Osteoblast (primary cell): ENCODE results near the gene HSPBP1. TPM values are rescaled to one million over a fixed set of nuclear protein-coding genes. Genes with fewer than 3 reads are reported as not detected.

Experiments
- DNase-seq: peaks from one replicate; pipeline ENCODE4 v3.0.0; 2011; ENCODE audit warnings: low spot score, mixed read lengths; ENCODE audit not compliant: insufficient read length; ENCODE audit errors: missing footprints
- H2AFZ ChIP-seq: 2 replicates; pipeline ENCODE4 v1.6.0; 2011; ENCODE audit warnings: mild to moderate bottlenecking, low read length
- H3K27ac ChIP-seq: 2 replicates; pipeline ENCODE4 v1.5.1; 2011; ENCODE audit warnings: mild to moderate bottlenecking, low read depth, low read length, moderate library complexity
- H3K27me3 ChIP-seq: 2 replicates; pipeline ENCODE4 v1.6.0; 2012; ENCODE audit warnings: mild to moderate bottlenecking, control low read depth, inconsistent platforms, low read length, moderate library complexity; ENCODE audit not compliant: insufficient read depth
- H3K36me3 ChIP-seq: 2 replicates; pipeline ENCODE4 v1.5.1; 2011; ENCODE audit warnings: mild to moderate bottlenecking, low read length, control low read depth, moderate library complexity; ENCODE audit not compliant: insufficient read depth
- H3K4me1 ChIP-seq: 2 replicates; pipeline ENCODE4 v1.5.1; 2011; ENCODE audit warnings: mild to moderate bottlenecking, low read length, control low read depth, moderate library complexity; ENCODE audit not compliant: insufficient read depth
- H3K4me2 ChIP-seq: 2 replicates; pipeline ENCODE4 v1.6.0; 2011; ENCODE audit warnings: mild to moderate bottlenecking, low read length; ENCODE audit not compliant: insufficient read depth
- H3K4me3 ChIP-seq: fragments of 200-600 bp; sonication (generic); 3 replicates; pipeline ENCODE4 v1.5.1; 2012; ENCODE audit warnings: mild to moderate bottlenecking, low read length, inconsistent platforms; ENCODE audit not compliant: insufficient read depth
- H3K79me2 ChIP-seq: 2 replicates; pipeline ENCODE4 v1.6.0; 2012; ENCODE audit warnings: mild to moderate bottlenecking, low read length, control low read depth, inconsistent platforms; ENCODE audit not compliant: insufficient read depth
- H3K9me3 ChIP-seq: 2 replicates; pipeline ENCODE4 v1.5.1; 2011; ENCODE audit warnings: low read depth, low read length, control low read depth
- H4K20me1 ChIP-seq: 2 replicates; pipeline ENCODE4 v1.6.0; 2012; ENCODE audit warnings: mild to moderate bottlenecking, low read length, control low read depth; ENCODE audit not compliant: insufficient read depth
- total RNA-seq: library from RNA; depleted of rRNA; stranded (reverse); fragments of >200 nt; gene quantifications from 2 replicates; pipeline ENCODE4 v1.2.3, GENCODE V29; 2012
- TF ChIP-seq, protein P1 (sequence below): IDR thresholded peaks from 2 replicates; pipeline ENCODE4 v1.5.1; 2011; ENCODE audit warnings: mild to moderate bottlenecking, low read depth, low read length, moderate library complexity; ENCODE audit errors: extremely low read depth

HSPBP1 gene
- total RNA-seq, 1 donor: 26.4 TPM

DNA sequence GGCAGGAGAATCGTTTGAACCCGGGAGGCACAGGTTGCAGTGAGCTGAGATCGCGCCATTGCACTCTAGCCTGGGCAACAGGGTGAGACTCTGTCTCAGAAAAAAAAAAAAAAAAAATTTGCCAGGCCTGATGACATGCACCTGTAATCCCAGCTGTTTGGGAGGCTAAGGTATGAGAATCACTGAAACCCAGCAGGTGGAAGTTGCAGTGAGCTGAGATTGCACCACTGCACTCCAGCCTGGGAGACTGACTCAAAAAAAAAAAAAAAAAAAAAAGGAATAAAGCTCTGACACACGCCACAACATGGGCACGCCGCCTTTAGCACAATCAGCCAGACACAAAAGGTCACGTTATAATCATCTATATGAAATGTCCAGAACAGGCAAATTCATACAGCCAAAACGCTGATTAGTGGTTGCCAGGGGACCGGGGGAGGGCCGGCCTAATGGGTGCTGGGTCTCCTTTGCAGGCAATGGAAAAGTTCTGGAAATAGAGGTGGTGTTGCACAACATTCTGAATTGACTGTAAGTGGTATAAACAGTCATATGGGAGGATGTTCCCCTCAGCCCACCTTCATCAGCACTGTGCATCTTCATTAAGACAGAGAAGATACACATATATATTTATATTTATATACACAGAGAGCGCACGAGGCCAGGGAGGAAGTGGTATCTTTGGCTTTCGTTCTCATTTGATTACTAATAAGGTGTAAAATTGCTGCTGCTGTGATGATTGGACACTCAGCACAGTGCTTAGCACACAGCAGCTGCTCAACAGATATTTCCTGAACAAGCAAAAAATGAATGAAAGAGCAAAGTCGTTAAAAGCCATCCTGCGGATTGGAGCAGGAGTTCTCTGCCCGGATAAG lies 3.8 kb downstream of the HSPBP1 start:
- no peak overlapping the region for H2AFZ ChIP-seq
- H3K27ac ChIP-seq: no peak overlapping the region
- no peaks in the 10 kb centered on the region for H3K27me3 ChIP-seq
- H3K9me3 ChIP-seq: no peaks in the 10 kb centered on the region
- H3K4me2 ChIP-seq: no peak overlapping the region
- no peaks in the 10 kb centered on the region for H4K20me1 ChIP-seq
- peaks cover 14% of the 10 kb centered on the region for H3K4me1 ChIP-seq
- TF ChIP-seq, protein P1, sequence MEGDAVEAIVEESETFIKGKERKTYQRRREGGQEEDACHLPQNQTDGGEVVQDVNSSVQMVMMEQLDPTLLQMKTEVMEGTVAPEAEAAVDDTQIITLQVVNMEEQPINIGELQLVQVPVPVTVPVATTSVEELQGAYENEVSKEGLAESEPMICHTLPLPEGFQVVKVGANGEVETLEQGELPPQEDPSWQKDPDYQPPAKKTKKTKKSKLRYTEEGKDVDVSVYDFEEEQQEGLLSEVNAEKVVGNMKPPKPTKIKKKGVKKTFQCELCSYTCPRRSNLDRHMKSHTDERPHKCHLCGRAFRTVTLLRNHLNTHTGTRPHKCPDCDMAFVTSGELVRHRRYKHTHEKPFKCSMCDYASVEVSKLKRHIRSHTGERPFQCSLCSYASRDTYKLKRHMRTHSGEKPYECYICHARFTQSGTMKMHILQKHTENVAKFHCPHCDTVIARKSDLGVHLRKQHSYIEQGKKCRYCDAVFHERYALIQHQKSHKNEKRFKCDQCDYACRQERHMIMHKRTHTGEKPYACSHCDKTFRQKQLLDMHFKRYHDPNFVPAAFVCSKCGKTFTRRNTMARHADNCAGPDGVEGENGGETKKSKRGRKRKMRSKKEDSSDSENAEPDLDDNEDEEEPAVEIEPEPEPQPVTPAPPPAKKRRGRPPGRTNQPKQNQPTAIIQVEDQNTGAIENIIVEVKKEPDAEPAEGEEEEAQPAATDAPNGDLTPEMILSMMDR: no peak
- no peak for DNase-seq
- no peak overlapping the region for H3K4me3 ChIP-seq
- H3K36me3 ChIP-seq: peaks cover 6% of the 10 kb centered on the region
- peaks cover 7% of the 10 kb centered on the region for H3K79me2 ChIP-seq

DNA sequence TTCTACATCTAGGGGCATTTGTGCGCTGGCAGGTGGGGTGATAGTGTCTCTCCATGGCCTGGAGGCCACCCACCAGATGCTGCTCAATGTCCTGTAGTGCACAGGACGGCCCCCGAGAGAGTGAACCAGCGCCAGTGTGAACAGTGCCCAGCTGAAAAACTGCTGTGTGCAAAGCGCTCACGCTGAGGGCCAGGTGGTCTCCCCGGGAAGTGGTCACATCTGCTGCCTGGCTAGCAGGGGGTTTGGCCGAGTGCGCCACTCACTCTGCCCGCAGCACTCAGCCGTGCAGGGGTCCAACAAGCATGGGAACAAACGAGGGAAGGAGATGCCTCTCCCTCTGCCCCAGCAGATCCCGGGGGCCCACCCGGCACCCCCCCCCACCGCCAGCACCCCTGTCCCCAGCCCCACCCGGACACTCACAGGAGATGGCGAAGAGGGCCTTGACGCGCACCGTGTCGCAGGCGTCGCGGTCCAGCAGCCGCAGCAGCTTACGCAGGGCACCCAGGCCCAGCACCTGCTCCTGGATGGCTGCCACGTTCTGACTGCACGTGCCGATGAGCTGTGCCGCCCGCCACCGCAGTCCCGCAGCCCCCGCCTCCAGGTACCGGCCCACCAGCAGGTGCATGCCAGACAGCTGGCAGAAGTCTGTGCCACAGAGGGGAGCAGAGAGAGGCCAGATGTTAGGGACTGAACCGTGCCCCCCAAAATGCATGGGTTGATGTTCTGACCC lies 5.8 kb downstream of the HSPBP1 start:
- H3K4me1 ChIP-seq: peaks cover 2% of the 10 kb centered on the region
- TF ChIP-seq, protein P1: no peak
- no peak overlapping the region for H3K4me2 ChIP-seq

DNA sequence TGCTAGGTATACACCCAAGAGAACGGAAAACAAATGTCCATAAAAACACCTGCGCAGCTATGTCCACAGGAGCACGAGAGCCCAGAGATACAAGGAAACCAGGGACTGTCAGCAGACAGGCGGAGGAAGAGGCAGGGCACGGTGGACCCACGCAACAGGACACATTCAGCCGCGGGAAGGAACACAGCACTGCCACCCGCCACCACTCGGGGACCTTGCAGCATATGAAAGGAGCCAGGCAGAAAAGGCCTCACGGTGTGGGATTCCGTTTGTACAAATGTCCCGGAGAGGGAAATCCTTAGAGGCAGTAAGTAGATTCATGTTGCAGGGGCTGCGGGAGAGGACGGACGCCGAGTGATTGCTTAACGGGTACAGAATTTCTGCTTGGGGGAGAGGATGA lies 7.8 kb downstream of the HSPBP1 start:
- TF ChIP-seq, protein P1: no peak
- no peak overlapping the region for H2AFZ ChIP-seq
- H3K4me3 ChIP-seq: no peak overlapping the region
- no peak for DNase-seq
- H3K27me3 ChIP-seq: no peaks in the 10 kb centered on the region
- no peaks in the 10 kb centered on the region for H3K79me2 ChIP-seq
- H4K20me1 ChIP-seq: no peaks in the 10 kb centered on the region
- no peaks in the 10 kb centered on the region for H3K4me1 ChIP-seq
- no peak overlapping the region for H3K27ac ChIP-seq
- no peaks in the 10 kb centered on the region for H3K9me3 ChIP-seq
- H3K4me2 ChIP-seq: no peak overlapping the region
- H3K36me3 ChIP-seq: peaks cover 5% of the 10 kb centered on the region

More for the DNA sequence above, 5.8 kb downstream of the HSPBP1 start:
- no peak for DNase-seq
- Histone ChIP-seq H3K9me3 (no peaks in the 10 kb centered on the region), H3K36me3 (peaks cover 6% of the 10 kb centered on the region), H2AFZ (no peak overlapping the region), H4K20me1 (no peaks in the 10 kb centered on the region), H3K27ac (no peak overlapping the region), H3K79me2 (peaks cover 2% of the 10 kb centered on the region), H3K27me3 (no peaks in the 10 kb centered on the region), H3K4me3 (no peak overlapping the region)
